Upper lobe of left lung (tissue), 6 donors: ENCODE measurements around the gene PDGFRB. TPM values are rescaled to one million over a fixed set of nuclear protein-coding genes. Genes with fewer than 3 reads are reported as not detected.

Experiments
- ATAC-seq, 2 donors: fragments of 200-7000 bp; cut with Tn5 transposase; one replicate each; pipeline ENCODE4 v1.9.1; 2022; ENCODE audit warnings: mild to moderate bottlenecking in 2 of 2, moderate library complexity in 2 of 2; ENCODE audit not compliant: low FRiP score in 2 of 2
- DNase-seq, 2 donors: peaks; one replicate each; pipeline ENCODE4 v3.0.0-alpha.2; 2019 to 2020
- H3K27ac ChIP-seq, 4 donors: fragments of 200-600 bp; sonication (generic); one replicate each; pipeline ENCODE4 v1.5.1; 2016 to 2019
- H3K27me3 ChIP-seq, 4 donors: fragments of 200-600 bp; sonication (generic); one replicate each; pipeline ENCODE4 v1.5.1; 2017 to 2019
- H3K36me3 ChIP-seq, 4 donors: fragments of 200-600 bp; sonication (generic); one replicate each; pipeline ENCODE4 v1.5.1; 2016 to 2019
- H3K4me1 ChIP-seq, 4 donors: fragments of 200-600 bp; sonication (generic); one replicate each; pipeline ENCODE4 v1.5.1; 2018 to 2019
- H3K4me3 ChIP-seq, 4 donors: fragments of 200-600 bp; sonication (generic); one replicate each; pipeline ENCODE4 v1.5.1; 2017 to 2019; ENCODE audit warnings: mild to moderate bottlenecking in 2 of 4, moderate library complexity in 1 of 4
- H3K9me3 ChIP-seq, 4 donors: fragments of 200-600 bp; sonication (generic); one replicate each; pipeline ENCODE4 v1.5.1; 2018 to 2019
- EP300 ChIP-seq, 4 donors: sonication (generic); formaldehyde crosslinking; IDR thresholded peaks; one replicate each; pipeline ENCODE4 v1.5.1; 2017; ENCODE audit warnings: antibody characterized with exemption in 4 of 4, control low read depth in 2 of 4
- POLR2A ChIP-seq, 4 donors: fragments of 450-650 bp; IDR thresholded peaks; one replicate each; pipeline ENCODE4 v1.5.1; 2016 to 2017; ENCODE audit warnings: antibody characterized with exemption in 4 of 4, mild to moderate bottlenecking in 2 of 4
- POLR2AphosphoS5 ChIP-seq, 2 donors: sonication (generic); formaldehyde crosslinking; IDR thresholded peaks; one replicate each; pipeline ENCODE4 v1.5.1; 2017; ENCODE audit warnings: antibody characterized with exemption in 2 of 2
- WGBS, 2 donors: methylation state at CpG; one replicate each; pipeline ENCODE4 v1.1.5; 2017 to 2018; 5-methylcytosine and 5-hydroxymethylcytosine counted together
- total RNA-seq, 6 donors: library from RNA; depleted of rRNA in 4 of 6; stranded (reverse); fragments of >200 nt in 4 of 6; gene quantifications; one replicate each; pipeline versions ENCODE4 v1.1.0 to v1.2.1, GENCODE V29; 2016 to 2021
- TF ChIP-seq, protein P1 (sequence below), 6 experiments: fragments of 450-650 bp in 4 of 6; fragments of 200-600 bp in 2 of 6; sonication (generic) in 2 of 6; IDR thresholded peaks; one replicate each; pipeline ENCODE4 v1.5.1; 2016 to 2019; ENCODE audit warnings: antibody characterized with exemption in 6 of 6
- donor health status: DM: no; HTN: no; CAD: no; lungs with moderate emphysema.
- donor health status: DM: no; HTN: yes; CAD: no; lungs with severe emphysema.

Gene PDGFRB
- total RNA-seq, 6 donors from 2014 or later: 26.6 to 155 (median 81.5) TPM

DNA sequence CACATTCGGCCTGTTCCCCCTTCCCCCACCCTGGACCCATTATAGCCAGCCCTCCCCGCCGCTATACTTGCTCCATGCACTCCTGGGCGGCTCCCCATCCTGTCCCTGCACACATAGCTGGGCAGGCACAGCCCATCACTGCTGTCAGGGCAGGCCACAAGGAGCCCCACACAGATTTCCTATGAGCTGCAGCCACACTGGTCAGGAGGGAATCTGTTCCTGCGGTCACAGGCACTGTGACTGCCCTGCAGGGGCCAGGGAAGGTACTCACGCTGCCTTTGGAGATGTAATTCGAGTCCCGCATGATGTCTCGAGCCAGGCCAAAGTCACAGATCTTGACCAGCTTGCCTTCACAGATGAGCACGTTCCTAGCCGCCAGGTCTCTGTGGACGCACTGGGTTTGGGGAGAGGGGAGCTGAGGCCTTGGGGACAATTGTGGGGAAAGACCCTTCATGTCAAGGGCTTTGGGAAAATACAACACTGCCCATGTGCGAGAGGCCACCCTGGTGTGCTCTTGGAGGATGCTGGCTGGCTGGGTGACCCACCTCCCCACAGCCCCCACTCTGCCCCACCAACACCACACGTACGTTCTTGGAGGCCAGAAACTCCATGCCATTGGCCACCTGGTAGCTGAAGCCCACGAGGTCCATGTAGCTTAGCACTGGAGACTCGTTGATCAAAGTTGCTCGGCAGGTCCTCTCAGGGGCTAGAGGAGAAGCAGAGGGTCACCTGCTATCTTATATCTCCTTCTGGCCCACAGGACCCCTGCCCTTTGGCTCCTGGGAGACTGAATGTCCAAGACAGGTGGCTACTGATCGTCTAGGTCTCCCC lies 34.8 kb downstream of the PDGFRB start:
- no peak overlapping the region for H3K4me3 ChIP-seq
- ATAC-seq (no peak), DNase-seq (peak in 1 of 2 donors; percentile 17)
- peaks cover 0 to 6% (median 3%) of the 10 kb centered on the region in 4 donors for H3K4me1 ChIP-seq
- 84 to 86% methylated on average over 11 to 19 of the region's 19 CpGs for WGBS, 2 donors
- H3K9me3 ChIP-seq: no peaks in the 10 kb centered on the region
- H3K36me3 ChIP-seq: peaks cover 0 to 59% (median 2%) of the 10 kb centered on the region in 4 donors
- TF ChIP-seq EP300 (IDR thresholded peaks at IDR 0.05): no peak
- no peak for TF ChIP-seq POLR2AphosphoS5 (IDR thresholded peaks at IDR 0.05)
- TF ChIP-seq, protein P1, sequence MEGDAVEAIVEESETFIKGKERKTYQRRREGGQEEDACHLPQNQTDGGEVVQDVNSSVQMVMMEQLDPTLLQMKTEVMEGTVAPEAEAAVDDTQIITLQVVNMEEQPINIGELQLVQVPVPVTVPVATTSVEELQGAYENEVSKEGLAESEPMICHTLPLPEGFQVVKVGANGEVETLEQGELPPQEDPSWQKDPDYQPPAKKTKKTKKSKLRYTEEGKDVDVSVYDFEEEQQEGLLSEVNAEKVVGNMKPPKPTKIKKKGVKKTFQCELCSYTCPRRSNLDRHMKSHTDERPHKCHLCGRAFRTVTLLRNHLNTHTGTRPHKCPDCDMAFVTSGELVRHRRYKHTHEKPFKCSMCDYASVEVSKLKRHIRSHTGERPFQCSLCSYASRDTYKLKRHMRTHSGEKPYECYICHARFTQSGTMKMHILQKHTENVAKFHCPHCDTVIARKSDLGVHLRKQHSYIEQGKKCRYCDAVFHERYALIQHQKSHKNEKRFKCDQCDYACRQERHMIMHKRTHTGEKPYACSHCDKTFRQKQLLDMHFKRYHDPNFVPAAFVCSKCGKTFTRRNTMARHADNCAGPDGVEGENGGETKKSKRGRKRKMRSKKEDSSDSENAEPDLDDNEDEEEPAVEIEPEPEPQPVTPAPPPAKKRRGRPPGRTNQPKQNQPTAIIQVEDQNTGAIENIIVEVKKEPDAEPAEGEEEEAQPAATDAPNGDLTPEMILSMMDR (IDR thresholded peaks at IDR 0.05): no peak
- no peak for TF ChIP-seq POLR2A (IDR thresholded peaks at IDR 0.05)
- no peak overlapping the region for H3K27ac ChIP-seq
- H3K27me3 ChIP-seq: no peaks in the 10 kb centered on the region

DNA sequence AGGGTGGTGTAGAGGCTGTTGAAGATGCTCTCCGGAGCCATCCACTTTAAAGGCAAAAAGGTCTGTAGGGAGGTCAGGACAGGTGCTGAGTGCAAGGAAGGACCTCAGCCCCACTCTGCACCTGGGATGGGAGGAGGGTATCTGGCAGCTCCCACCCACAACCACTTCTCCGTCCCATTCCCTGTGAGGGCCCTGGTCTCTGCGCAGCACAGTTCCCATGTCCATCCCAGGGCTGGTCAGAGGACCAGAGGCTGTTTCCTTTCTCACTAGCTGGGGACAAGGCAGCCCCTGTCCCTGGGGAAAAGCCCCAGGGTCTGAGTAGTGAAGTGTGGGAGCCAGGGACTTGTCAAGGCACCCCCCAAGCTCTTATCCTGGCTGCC lies 35.6 kb downstream of the PDGFRB start:
- H3K27me3 ChIP-seq: no peaks in the 10 kb centered on the region
- H3K36me3 ChIP-seq: peaks cover 0 to 56% (median 2%) of the 10 kb centered on the region in 4 donors
- H3K9me3 ChIP-seq: no peaks in the 10 kb centered on the region
- 83 to 90% methylated on average over 1 to 3 of the region's 3 CpGs for WGBS, 2 donors
- peaks cover 0 to 6% (median 3%) of the 10 kb centered on the region in 4 donors for H3K4me1 ChIP-seq
- ATAC-seq: no peak
- peak in 1 of 2 donors; percentile 14 for DNase-seq
- TF ChIP-seq EP300 (IDR thresholded peaks at IDR 0.05): no peak
- TF ChIP-seq, protein P1 (IDR thresholded peaks at IDR 0.05): no peak
- TF ChIP-seq POLR2AphosphoS5 (IDR thresholded peaks at IDR 0.05): no peak
- no peak for TF ChIP-seq POLR2A (IDR thresholded peaks at IDR 0.05)
- H3K27ac ChIP-seq: no peak overlapping the region
- H3K4me3 ChIP-seq: no peak overlapping the region

DNA sequence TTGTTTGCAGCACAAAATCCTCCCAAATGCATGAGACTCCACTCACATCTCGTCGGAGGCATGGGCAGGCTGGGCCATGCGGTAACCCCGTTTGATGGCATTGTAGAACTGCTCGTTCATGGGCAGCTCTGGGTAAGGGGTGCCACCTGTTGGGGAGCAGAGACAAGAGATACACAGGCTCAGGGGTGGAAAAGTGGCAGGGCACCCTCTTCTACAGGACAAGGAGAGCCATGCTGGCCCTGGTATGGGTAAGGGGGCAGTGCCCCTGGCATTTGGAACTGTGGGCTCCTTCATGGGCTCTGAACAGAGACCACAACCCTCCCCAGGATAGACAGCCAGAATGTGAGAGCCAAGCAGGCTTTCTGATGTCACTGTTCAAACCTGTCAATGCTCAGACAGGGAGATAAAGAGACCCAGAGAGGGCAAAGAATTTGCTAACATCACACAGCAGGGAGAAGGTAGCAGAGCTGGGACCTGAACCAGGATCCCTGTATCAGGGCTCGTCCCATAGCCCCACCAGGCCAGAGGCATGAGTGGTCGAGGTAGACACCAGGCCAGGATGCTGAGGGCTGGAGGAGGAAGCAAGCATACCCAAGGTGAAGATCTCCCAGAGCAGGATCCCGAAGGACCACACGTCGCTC lies 36.1 kb downstream of the PDGFRB start:
- Histone ChIP-seq H3K27ac (no peak overlapping the region), H3K4me1 (peaks cover 0 to 6% (median 3%) of the 10 kb centered on the region in 4 donors), H3K9me3 (no peaks in the 10 kb centered on the region), H3K27me3 (no peaks in the 10 kb centered on the region), H3K36me3 (peaks cover 0 to 60% (median 2%) of the 10 kb centered on the region in 4 donors), H3K4me3 (no peak overlapping the region)
- DNase-seq (peak in 1 of 2 donors; percentile 21), ATAC-seq (no peak)
- 79 to 80% methylated on average over 7 to 10 of the region's 10 CpGs for WGBS, 2 donors
- TF ChIP-seq EP300 (IDR thresholded peaks at IDR 0.05) (no peak), POLR2A (IDR thresholded peaks at IDR 0.05) (no peak), POLR2AphosphoS5 (IDR thresholded peaks at IDR 0.05) (no peak)
- TF ChIP-seq, protein P1 (IDR thresholded peaks at IDR 0.05): peak in 1 of 6 experiments; percentile 9

DNA sequence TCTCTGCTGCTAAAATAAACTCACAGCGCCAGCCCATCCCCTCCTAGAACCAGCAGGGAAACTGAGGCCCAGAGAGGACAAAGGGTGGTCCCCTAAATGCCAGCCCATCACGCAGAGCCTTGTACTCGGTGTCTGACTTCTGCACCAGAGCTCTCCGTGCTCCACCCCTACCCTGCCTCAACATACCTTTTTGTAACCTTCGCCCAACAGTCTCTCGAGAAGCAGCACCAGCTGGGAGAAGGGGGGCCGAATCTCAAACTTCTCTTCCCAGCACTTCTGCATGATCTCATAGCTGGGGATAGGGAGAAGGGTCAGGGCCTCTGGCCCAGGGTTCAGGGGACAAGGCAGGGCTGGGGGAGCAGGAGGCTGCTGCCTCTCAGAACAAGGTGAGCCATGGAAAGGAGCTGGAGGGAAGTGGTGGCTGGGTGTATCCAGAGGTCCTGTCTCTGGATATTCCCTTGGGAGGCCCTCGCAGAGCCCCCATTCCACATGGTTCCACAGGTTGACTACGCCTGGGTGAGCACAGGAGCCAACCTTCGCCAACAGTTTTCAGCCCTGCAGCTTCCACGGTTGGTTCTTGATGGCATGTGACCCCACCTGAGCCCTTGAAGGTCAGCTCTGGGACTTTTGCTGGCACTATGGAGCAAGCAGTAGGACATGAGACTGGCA lies 37.0 kb downstream of the PDGFRB start:
- H3K27ac ChIP-seq: no peak overlapping the region
- H3K27me3 ChIP-seq: no peaks in the 10 kb centered on the region
- no peak for ATAC-seq
- WGBS, 2 donors: 87% methylated on average over 9 to 11 of the region's 11 CpGs
- H3K9me3 ChIP-seq: no peaks in the 10 kb centered on the region
- peaks cover 0 to 6% (median 3%) of the 10 kb centered on the region in 4 donors for H3K4me1 ChIP-seq
- peaks cover 0 to 56% (median 2%) of the 10 kb centered on the region in 4 donors for H3K36me3 ChIP-seq
- no peak for TF ChIP-seq POLR2A (IDR thresholded peaks at IDR 0.05)
- peak in 1 of 2 donors; percentile 9 for DNase-seq
- H3K4me3 ChIP-seq: no peak overlapping the region
